Measurements from ENCODE around the gene SLC6A13. TPM values are rescaled to one million over a fixed set of nuclear protein-coding genes. Genes with fewer than 3 reads are reported as not detected.

SLC6A13 gene
- total RNA-seq, 3 donors from 2014 or later, result 1.3 TPM; not detected in 2

GRCh38 chr12:171276-171675 lies 91.4 kb downstream of the SLC6A13 start:
- H3K4me3 ChIP-seq, result no peak overlapping the region
- H3K9me3 ChIP-seq, result no peaks in the 10 kb centered on the region
- no peak overlapping the region for H3K27ac ChIP-seq
- no peaks in the 10 kb centered on the region for H3K36me3 ChIP-seq
- TF ChIP-seq CTCF (IDR thresholded peaks at IDR 0.05) (no peak), POLR2A (IDR thresholded peaks at IDR 0.05) (no peak), POLR2AphosphoS5 (IDR thresholded peaks at IDR 0.05) (no peak)
- H3K27me3 ChIP-seq, result peaks cover 0 to 22% of the 10 kb centered on the region in 2 donors
- no peaks in the 10 kb centered on the region for H3K4me1 ChIP-seq
- intact Hi-C loops (cut with DNase I; ENCODE audit: low total_unique reads), result no loop called here
- DNase-seq (ENCODE audit: low spot score in 2 of 2), result no peak

Other genes with a start within 250 kb of the SLC6A13 start
- gene IQSEC3, start 196.1 kb downstream of the SLC6A13 start, total RNA-seq, result under 1 TPM; 0.64 to 0.98 (median 0.73) TPM
- 1 to 10 TPM in 2 of 3 donors, under 1 TPM in 1; 0.33 to 2.1 (median 1.3) TPM for gene SLC6A12, start 48.7 kb downstream of the SLC6A13 start, total RNA-seq
- gene KDM5A, start 126.5 kb upstream of the SLC6A13 start, total RNA-seq, result 10 to 100 TPM; 55.8 to 83.6 (median 57.4) TPM
- gene CCDC77, start 138.8 kb upstream of the SLC6A13 start, total RNA-seq, result 1 to 10 TPM; 5.6 to 8.9 (median 7.5) TPM
- gene B4GALNT3, start 197.1 kb upstream of the SLC6A13 start, total RNA-seq, result 1 to 10 TPM in 2 of 3 donors, under 1 TPM in 1; 0.16 to 5.9 (median 4.6) TPM